Endodermal cell (in vitro differentiated cells): ENCODE data around the gene C19orf53. TPM values are rescaled to one million over a fixed set of nuclear protein-coding genes. Genes with fewer than 3 reads are reported as not detected.

Source experiments
- DNase-seq: peaks from one replicate; pipeline ENCODE4 v3.0.0-alpha.2; 2017
- H3K27ac ChIP-seq: 2 replicates; pipeline ENCODE4 v1.5.1; 2013; ENCODE audit warnings: mild to moderate bottlenecking, low read depth, low read length, moderate library complexity
- H3K27me3 ChIP-seq: 2 replicates; pipeline ENCODE4 v1.6.1; 2013; ENCODE audit warnings: mild to moderate bottlenecking, low read length, moderate library complexity; ENCODE audit not compliant: insufficient read depth, control insufficient read depth, poor library complexity, severe bottlenecking
- H3K36me3 ChIP-seq: 2 replicates; pipeline ENCODE4 v1.7.0; 2013; ENCODE audit warnings: mild to moderate bottlenecking, low read length, moderate library complexity; ENCODE audit not compliant: control insufficient read depth, insufficient read depth
- H3K4me1 ChIP-seq: one replicate; pipeline ENCODE4 v1.7.0; 2013; ENCODE audit warnings: low read length; ENCODE audit not compliant: control insufficient read depth, insufficient read depth
- H3K4me3 ChIP-seq: 2 replicates; pipeline ENCODE4 v1.5.1; 2013; ENCODE audit warnings: mild to moderate bottlenecking, low read length, moderate library complexity
- H3K9ac ChIP-seq: 2 replicates; pipeline ENCODE4 v1.6.1; 2013; ENCODE audit warnings: mild to moderate bottlenecking, low read length, moderate library complexity; ENCODE audit not compliant: poor library complexity, severe bottlenecking; ENCODE audit errors: extremely low read depth
- H3K9me3 ChIP-seq: 2 replicates; pipeline ENCODE4 v1.6.1; 2013; ENCODE audit warnings: mild to moderate bottlenecking, low read length, moderate library complexity; ENCODE audit not compliant: control insufficient read depth
- H3K27ac Mint-ChIP-seq: 2 replicates; pipeline ENCODE4 v1.8.0; 2020; ENCODE audit warnings: mixed read lengths
- H3K27me3 Mint-ChIP-seq: 2 replicates; pipeline ENCODE4 v1.8.0; 2021; ENCODE audit warnings: mild to moderate bottlenecking, mixed read lengths; ENCODE audit not compliant: insufficient read depth
- H3K36me3 Mint-ChIP-seq: 2 replicates; pipeline ENCODE4 v1.8.0; 2020; ENCODE audit warnings: low read depth, mixed read lengths
- H3K4me1 Mint-ChIP-seq: 2 replicates; pipeline ENCODE4 v1.8.0; 2020; ENCODE audit warnings: mixed read lengths
- H3K4me3 Mint-ChIP-seq: 2 replicates; pipeline ENCODE4 v1.8.0; 2020; ENCODE audit warnings: mild to moderate bottlenecking, moderate library complexity, mixed read lengths
- H3K9me3 Mint-ChIP-seq: 2 replicates; pipeline ENCODE4 v1.8.0; 2020; ENCODE audit warnings: mild to moderate bottlenecking, mixed read lengths
- WGBS, 2 experiments: methylation state at CpG; one replicate each; pipeline versions ENCODE4 v1.1.5 to v1.1.7; 2013; ENCODE audit warnings: missing lambda C conversion rate in 2 of 2, mixed read lengths in 1 of 2; ENCODE audit not compliant: insufficient coverage in 1 of 2, insufficient read length in 1 of 2; 5-methylcytosine and 5-hydroxymethylcytosine counted together
- total RNA-seq, 2 donors: library from RNA; stranded (reverse); fragmentation: NEBNext Ultra II Directional in 1 of 2; extraction: Animal tissue kit (Norgen Biotek cat#: 25700) in 1 of 2; gene quantifications; 2 replicates in 1 of 2; 3 replicates in 1 of 2; pipeline ENCODE4 v1.2.1, GENCODE V29; 2021
- TF ChIP-seq, protein P1 (sequence below): fragments of 200-600 bp; sonication (generic); conservative IDR thresholded peaks from 2 replicates; pipeline ENCODE4 v1.5.0; 2021; ENCODE audit warnings: antibody characterized with exemption, mild to moderate bottlenecking

The C19orf53 gene
- total RNA-seq, 2 donors from 2014 or later, result 106 to 114 TPM

DNA sequence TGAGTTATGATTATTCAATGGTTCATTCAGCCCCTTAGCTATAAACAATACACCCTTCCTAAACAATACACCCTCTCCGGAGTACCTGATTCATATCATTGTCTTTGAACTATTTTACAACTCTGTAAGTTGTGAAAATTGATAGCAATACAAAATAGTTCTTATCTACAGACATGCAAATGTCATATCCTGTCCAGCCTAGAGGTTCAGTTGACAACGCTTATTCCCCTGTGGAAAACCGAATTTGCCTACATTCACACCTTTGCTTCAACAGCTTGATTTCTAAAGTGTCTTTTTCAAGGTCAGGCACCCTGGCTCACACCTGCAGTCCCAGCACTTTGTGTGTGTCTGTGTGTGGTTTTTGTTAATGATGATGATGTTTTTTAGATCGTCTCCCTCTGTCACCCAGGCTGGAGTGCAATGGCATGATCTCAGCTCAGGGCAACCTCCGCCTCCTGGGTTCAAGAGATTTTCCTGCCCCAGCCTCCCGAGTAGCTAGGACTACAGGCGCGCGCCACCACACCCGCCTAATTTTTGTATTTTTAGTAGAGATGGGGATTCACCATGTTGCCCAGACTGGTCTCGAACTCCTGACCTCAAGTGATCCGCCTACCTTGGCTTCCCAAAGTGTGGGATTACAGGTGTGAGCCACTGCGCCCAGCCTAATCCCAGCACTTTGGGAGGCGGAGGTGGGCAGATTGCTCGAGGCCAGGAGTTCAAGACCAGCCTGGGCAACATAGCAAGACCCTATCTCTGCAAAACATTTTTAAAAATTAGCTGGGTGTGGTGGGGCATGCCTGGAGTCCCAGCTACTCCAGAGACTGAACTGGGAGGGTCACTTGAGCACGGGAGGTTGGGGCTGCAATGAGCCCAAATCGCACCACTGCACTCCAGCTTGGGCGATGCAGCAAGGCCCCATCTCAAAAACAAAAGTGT is 9.6 kb downstream of the C19orf53 start:
- H3K4me3 Mint-ChIP-seq, result no peak overlapping the region

DNA sequence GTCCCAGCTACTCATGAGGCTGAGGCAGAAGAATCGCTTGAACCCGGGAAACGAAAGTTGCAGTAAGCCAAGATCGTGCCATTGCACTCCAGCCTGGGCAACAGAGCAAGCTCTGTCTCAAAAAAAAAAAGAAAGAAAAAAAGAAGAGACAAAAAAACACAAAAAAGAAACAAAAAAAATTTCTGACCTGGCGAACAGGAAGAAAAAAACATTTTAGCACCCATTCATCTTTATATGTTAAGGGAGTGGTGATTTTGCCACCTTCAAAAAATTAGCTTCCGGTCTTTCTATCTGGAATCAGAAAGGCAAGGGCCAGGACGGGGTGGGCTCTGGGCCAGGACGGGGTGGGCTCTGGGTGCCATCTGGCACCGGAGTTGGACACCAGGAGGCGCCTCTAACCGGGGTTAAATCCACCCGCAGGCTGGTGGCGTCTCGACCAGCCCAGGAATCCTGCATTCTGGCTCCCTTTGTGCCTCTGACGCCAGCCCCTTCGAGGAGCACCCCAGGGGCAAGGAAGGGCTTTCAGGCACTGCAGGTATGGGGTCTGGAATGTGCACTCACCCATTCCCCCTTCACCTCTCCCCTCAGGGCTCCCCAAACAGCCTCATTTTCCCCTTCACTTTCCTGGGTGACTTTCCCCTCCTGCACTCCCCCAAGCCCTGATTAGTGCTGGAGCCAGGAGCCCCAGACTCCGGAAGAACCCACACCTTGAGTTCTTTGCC is 10.6 kb downstream of the C19orf53 start:
- Histone ChIP-seq H3K4me3 (no peak overlapping the region), H3K4me1 (no peaks in the 10 kb centered on the region), H3K9ac (no peak overlapping the region)

More for the DNA sequence above, 9.6 kb downstream of the C19orf53 start:
- H3K27ac Mint-ChIP-seq, result no peak overlapping the region
- Histone ChIP-seq H3K9ac (no peak overlapping the region), H3K9me3 (peaks cover 6% of the 10 kb centered on the region), H3K4me1 (no peaks in the 10 kb centered on the region), H3K4me3 (no peak overlapping the region), H3K27ac (peak overlapping the region; percentile 5), H3K36me3 (peaks cover 9% of the 10 kb centered on the region), H3K27me3 (no peaks in the 10 kb centered on the region)
- peaks cover 18% of the 10 kb centered on the region for H3K4me1 Mint-ChIP-seq
- TF ChIP-seq, protein P1, sequence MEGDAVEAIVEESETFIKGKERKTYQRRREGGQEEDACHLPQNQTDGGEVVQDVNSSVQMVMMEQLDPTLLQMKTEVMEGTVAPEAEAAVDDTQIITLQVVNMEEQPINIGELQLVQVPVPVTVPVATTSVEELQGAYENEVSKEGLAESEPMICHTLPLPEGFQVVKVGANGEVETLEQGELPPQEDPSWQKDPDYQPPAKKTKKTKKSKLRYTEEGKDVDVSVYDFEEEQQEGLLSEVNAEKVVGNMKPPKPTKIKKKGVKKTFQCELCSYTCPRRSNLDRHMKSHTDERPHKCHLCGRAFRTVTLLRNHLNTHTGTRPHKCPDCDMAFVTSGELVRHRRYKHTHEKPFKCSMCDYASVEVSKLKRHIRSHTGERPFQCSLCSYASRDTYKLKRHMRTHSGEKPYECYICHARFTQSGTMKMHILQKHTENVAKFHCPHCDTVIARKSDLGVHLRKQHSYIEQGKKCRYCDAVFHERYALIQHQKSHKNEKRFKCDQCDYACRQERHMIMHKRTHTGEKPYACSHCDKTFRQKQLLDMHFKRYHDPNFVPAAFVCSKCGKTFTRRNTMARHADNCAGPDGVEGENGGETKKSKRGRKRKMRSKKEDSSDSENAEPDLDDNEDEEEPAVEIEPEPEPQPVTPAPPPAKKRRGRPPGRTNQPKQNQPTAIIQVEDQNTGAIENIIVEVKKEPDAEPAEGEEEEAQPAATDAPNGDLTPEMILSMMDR, result no peak
- peaks cover 11% of the 10 kb centered on the region for H3K36me3 Mint-ChIP-seq
- H3K9me3 Mint-ChIP-seq, result no peaks in the 10 kb centered on the region
- peaks cover 2% of the 10 kb centered on the region for H3K27me3 Mint-ChIP-seq
- WGBS, 2 experiments, result 87 to 94% methylated on average over 15 to 18 of the region's 18 CpGs
- DNase-seq, result no peak

DNA sequence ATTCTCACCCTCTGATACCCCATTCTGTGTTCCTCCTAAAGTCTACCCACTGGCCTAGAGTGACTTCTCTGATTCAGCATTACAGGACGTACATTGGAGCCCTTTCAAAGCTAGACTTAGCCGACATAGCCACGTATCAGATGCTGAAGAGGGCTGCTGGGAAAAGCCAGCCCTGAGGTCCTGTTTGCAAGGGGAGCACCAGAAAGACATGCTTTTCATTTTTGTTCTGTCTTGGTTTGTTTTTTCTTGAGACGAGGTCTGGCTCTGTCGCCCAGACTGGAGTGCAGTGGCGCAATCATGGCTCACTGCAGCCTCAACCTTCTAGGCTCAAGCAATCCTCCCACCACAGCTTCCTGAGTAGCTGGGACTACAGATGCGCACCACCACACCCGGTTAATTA is 14.7 kb downstream of the C19orf53 start:
- 77 to 89% methylated on average over 8 of the region's 8 CpGs for WGBS, 2 experiments
- no peaks in the 10 kb centered on the region for H3K9me3 Mint-ChIP-seq

More for the DNA sequence above, 10.6 kb downstream of the C19orf53 start:
- H3K4me1 Mint-ChIP-seq, result peaks cover 18% of the 10 kb centered on the region
- peaks cover 2% of the 10 kb centered on the region for H3K27me3 Mint-ChIP-seq
- H3K36me3 ChIP-seq, result no peaks in the 10 kb centered on the region
- H3K36me3 Mint-ChIP-seq, result peaks cover under 1% of the 10 kb centered on the region
- peak overlapping the region; percentile 29 for H3K27ac ChIP-seq
- no peak overlapping the region for H3K4me3 Mint-ChIP-seq
- 50 to 70% methylated on average over 7 to 16 of the region's 17 CpGs for WGBS, 2 experiments
- no peaks in the 10 kb centered on the region for H3K27me3 ChIP-seq
- H3K27ac Mint-ChIP-seq, result peak overlapping the region; percentile 73
- H3K9me3 Mint-ChIP-seq, result no peaks in the 10 kb centered on the region
- peak; percentile 92 for DNase-seq
- no peaks in the 10 kb centered on the region for H3K9me3 ChIP-seq
- TF ChIP-seq, protein P1, result peak; percentile 91

More for the DNA sequence above, 14.7 kb downstream of the C19orf53 start:
- no peaks in the 10 kb centered on the region for H3K4me1 ChIP-seq
- H3K36me3 ChIP-seq, result no peaks in the 10 kb centered on the region
- Mint-ChIP-seq H3K4me1 (peaks cover 6% of the 10 kb centered on the region), H3K4me3 (no peak overlapping the region), H3K27ac (no peak overlapping the region), H3K36me3 (no peaks in the 10 kb centered on the region), H3K27me3 (peaks cover 2% of the 10 kb centered on the region)
- H3K27me3 ChIP-seq, result no peaks in the 10 kb centered on the region
- H3K9me3 ChIP-seq, result no peaks in the 10 kb centered on the region
- TF ChIP-seq, protein P1, result no peak
- no peak overlapping the region for H3K4me3 ChIP-seq
- no peak overlapping the region for H3K27ac ChIP-seq
- no peak for DNase-seq
- no peak overlapping the region for H3K9ac ChIP-seq
